HG03575 (cell line): Measurements from ENCODE around the gene TMEM9B.

Source experiments
- ATAC-seq: cut with Tn5 transposase; IDR thresholded peaks from one replicate; pipeline ENCODE4 v1.9.1; 2021; ENCODE audit not compliant: unreplicated experiment, insufficient number of reproducible peaks, low FRiP score; ENCODE audit errors: extremely low read depth

TMEM9B gene

DNA sequence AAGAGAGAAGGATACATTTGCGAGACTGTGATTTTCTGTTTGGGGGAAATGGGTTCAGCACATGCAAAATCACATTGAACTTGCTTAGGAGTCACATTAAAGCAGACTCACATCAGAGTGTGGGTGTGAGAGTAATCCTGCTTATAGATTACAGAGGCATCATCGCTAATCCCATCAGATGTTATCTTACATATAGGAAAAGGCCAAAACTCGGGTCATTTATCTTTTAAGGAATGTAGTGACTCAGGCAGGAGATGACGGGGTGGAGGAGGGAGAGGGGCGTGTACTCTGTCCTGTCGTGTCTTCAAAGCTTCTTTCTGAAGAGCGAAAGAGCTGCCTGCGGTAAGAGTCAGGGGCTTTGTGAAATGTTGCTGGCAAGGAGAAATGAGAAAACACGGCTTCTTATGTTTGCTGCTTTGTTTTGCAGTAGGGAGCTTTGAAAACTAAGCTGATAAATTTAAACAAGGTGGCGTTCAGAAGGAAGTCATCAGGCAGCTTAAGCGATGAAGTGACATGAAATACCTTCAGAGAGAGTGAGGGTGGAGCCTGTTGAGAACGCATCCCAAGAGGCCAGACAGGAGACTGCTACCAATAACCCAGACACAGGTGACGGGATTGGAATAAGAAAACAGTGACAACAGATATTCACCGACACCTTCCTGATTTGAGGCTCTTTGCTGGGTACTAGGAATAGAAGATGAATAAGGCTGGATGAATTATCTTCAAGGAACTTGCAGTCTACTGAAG is 29.3 kb downstream of the TMEM9B start:
- ATAC-seq, result no peak

DNA sequence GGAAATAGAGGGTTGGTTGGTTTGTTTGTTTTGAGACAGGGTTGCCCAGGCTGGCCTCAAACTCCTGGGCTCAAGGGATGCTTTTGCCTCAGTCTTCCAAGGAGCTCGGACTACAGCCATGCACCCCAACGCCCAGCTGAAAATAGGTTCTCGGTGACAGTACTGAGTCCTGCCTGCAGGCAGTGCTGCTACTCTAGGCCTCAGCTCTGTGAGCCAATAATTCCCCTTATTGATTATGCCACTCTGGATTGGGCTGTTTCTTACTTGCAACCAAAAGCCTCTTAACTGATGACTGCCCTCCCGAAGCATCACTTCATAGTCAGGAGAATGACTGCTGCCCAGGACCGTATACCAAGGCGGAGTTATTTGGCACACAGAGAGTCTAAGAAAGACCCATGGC is 30.3 kb downstream of the TMEM9B start:
- no peak for ATAC-seq

DNA sequence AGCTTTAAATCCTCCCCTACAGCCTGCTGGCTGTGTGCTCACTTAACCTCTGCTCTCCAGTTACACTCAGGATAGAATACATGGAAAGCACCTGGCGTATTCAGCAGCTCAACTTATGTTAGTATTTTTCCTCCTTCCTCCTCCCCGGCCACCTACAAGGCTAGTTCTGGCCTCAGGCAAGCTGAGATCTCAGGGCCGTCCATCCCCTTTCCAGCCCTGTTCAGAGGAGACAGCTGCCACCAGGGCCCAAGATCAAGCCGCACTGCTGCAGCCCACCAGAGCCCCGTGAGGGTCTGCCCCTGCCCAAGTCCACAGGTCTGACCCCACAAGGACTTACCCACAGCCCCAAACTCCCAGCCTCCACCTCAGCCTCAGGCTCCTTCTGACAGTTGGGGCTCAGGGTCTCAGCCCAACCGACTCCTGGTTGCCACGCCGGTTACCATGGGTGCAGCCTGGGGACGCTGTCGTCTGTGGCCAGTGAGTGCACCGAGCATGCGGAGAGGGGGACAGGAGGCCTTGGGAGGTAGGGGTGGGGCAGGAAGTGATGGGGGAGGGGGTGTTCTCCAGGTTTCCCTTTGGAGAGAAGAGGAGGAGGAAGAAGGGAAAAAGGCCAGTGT is 31.6 kb downstream of the TMEM9B start, which contains the start of gene C11orf16:
Gene C11orf16, minus strand, starts transcription at position 384 of the 617 bp plus-strand sequence. CDS start 639 bp downstream, outside the sequence.
- ATAC-seq, result no peak

DNA sequence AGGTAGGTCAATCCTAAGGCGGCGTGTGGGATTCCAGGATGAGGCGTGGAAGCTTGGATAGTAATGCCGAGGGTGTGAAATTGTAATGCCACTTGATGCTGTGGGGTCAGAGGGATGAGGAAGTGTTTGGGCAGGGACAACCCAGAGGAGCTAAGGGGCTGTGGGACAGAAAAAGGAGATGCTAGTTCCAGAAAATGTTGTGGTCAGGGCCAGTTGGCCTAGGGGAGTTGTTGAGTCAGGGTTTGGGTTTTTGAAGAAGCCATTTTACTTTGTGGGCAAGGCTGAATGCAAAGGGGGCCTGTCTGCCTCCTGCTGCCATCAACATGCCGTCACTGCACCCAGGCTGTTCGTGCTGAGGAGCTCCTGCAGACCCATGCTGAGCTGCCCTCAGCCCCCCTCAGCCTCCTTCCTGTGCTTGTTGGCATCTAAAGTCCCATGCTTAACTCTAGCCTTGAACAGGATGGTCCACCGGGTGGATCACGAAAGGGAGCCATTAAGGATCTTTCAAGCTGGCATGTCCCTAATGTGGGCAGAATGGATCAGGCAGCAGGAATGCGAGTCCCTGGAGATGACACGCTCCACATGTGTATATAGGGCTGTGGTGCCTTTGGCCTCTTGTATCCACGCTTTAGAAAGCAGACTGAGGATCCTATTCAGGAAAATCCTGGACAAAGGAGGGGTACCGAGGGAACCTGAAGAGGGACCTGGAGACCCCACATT is 33.6 kb downstream of the TMEM9B start:
- no peak for ATAC-seq

DNA sequence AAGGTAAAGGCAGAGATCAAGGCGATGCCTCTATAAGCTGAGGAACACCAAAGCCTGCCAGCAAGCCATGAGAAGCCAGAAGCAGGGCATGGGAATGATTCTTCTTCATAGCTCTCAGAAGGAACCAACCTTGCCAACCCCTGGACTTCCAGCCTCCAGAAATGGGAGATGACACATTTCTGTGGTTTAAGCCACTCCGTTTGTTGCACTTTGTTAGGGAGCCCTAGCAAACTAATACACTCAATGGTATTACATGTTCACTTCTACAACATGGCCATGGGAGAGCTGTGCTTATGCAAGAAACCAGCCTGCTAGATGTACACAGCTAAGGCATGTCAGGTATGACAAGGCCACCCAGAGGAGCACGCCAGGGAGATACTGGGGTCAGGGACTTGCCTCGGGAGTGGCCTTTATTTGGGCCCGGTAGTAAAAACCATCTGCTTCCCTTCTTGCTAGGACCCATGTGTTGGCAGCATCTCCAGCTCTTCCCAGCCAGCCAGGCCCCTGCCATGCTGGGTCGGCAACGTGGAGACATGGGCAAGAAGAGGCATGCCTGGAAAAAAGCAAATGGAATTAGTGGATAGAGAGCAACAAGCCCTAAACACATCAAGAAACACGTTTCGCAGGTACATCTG is 35.1 kb downstream of the TMEM9B start:
- ATAC-seq, result no peak

DNA sequence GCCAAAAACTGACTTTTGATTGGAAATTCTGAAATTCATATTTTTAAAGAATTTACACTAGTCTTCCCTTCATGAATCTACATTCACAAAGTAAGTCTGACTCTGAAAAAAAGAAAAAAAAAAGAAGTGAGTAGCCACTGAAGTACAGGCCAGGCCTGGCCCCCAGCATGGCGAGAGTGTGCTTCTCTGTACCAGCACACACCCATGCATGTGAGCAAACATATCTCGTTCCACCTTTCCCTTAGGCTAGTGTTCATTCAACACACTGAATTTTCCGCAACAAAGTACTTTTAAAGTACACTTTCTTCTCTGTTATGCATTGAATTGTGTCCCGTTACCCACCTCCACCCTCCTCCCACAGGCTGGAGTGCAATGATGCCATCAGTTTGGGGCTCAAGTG is 36.0 kb downstream of the TMEM9B start:
- ATAC-seq, result no peak

DNA sequence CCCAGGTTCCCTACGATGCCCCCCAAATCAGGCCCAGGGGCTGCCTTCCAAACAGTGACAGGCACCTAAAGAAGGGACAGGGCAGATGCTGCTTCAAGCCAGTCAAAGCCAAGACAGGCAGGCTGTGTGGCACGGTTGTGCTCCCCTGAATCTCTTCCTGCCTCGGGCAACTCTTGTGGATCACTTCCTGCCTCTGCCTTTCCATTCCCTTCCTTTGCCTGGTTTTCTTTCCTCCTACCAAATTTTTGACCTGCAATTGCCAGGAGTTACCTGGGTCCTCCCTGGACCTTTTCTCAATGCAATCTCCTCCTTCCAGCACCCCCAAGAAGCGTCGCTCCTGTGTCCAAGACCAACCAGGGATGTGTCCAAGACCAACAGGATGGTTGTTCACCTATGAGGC is 37.0 kb downstream of the TMEM9B start:
- ATAC-seq, result no peak

DNA sequence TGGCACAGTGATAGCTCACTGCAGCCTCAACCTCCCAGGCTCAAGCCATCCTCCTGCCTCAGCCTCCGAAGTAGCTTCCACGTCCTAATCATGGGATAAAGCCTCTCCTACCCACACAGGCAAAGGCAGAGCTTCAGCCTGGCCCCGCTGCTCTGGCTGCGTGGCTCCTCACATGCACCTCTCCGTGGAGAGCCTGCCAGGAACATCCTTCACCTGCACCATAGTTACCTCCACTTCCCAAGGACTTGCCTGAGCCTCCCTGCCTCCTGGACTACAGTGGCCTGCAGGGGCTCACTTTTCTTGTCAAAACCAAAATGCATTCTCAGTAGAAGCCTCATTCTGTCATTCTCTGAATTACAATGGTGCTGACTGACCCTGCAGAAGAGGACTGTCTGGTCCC is 38.0 kb downstream of the TMEM9B start:
- no peak for ATAC-seq

DNA sequence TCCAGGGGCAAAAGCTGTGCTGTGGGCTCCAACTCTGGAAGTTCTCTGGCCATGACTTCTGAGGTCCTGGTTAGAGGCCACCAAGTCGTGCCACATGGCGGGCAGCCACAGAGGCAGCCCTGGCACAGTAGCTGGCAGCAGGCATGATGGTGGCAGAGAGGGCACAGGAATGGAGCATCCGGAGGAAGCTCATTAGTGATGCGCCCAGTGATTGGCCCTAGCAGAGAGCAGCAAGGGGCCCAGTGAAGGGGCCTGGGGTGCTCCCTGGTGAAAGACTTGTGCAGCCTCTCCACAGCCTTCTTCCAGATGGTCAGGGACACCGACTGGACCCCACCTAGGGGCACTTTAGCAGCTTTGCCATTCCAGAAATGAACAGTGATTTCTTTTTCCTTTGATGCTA is 38.5 kb downstream of the TMEM9B start:
- no peak for ATAC-seq

DNA sequence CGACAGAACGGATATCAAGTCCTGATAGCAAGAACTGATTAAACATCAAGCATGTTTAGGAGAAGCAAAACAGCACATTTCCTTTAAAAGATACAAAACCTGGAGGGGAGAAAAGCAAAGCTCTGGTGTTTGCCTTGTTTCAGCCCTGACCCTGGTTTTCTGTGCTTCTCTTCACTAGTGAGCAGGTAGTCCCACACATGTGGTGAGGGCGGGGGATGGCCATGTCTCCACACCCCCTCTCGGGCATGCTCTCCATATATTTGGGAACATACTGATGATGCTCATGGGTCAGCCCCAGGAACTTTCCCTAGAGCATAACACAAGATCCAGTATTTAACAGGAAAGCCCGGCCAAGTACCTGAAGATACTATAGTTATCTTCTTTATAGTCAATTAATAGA is 41.6 kb downstream of the TMEM9B start:
- no peak for ATAC-seq

DNA sequence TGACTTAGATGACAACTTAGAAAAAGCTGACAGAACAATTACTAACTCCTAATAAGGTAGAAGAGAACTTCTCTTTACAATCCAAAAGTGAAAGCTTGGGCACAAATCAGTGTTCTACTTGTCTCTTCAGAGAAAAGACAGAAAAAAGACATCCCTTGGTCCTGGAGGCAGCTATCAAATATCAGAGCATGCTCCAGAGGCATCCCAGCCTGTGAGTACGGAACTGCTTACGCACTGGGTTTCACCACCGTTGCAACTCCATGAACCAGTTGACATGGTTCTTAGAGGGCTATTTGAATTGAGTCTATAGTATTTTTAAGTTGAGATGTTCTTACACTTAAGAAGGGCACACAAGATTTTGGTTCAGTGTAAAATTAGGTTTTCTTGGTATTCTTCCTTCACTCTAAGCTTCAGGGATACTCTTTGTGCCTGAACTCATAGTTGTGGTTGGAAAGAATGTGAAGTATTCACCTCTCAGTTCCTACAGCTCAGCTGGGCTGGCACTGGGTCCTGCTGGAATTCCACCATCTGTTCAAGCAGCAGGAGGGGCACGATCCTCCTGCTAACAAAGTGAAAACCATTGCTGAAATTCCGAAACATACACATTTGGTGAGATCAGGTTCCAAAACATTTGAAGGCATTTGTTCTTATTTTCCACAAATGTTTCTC is 47.0 kb downstream of the TMEM9B start:
- no peak for ATAC-seq

DNA sequence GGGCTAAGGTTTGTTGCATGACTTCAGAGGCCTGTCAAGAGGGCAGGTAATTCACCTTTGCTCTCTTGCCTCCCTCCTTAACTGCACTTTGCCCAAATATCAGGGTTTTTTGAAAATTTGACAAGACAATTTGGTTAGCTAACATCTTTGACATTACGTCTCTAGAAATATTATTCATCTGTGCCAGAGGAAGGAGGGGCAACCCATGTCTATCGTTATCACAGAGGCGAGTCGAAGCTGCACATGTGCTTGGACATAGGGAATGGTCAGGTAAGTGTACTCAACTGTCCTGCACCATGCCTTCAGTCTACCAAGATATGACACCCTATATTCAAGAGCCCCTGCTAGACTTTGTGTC is 49.6 kb downstream of the TMEM9B start:
- ATAC-seq, result no peak

DNA sequence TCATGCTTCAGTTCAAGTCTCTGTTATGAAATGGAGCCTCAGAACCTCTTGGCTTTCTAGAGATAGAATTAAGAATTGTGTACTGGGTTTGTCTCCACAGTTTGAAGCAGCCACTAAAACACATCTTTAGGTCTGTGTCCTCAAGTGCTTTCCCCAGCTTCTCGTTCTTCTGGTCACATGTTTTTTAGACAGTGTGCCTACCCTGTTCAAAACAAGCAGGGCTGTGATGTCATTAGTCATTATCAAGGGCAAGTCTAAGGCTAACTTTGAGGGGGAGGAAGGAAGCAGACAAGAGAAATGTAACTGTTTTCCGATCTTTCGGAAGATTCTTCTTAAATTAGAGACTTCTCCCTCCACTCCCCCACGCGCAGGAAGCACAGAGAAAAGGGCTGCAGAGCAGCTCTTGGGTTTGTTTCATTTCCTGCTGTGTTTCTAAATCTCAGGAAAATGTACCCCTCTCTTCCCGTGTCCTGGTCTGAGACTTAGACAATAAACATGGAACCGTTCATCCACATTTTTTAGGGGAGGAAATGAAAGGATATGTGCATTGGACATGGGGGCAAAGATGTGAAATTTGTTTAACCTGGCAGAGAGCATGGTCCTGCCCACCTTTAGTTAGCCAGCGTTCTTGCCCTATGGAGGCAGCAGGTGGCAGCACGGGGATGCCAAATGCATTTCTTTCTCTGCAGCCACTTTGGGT is 50.1 kb downstream of the TMEM9B start:
- no peak for ATAC-seq

DNA sequence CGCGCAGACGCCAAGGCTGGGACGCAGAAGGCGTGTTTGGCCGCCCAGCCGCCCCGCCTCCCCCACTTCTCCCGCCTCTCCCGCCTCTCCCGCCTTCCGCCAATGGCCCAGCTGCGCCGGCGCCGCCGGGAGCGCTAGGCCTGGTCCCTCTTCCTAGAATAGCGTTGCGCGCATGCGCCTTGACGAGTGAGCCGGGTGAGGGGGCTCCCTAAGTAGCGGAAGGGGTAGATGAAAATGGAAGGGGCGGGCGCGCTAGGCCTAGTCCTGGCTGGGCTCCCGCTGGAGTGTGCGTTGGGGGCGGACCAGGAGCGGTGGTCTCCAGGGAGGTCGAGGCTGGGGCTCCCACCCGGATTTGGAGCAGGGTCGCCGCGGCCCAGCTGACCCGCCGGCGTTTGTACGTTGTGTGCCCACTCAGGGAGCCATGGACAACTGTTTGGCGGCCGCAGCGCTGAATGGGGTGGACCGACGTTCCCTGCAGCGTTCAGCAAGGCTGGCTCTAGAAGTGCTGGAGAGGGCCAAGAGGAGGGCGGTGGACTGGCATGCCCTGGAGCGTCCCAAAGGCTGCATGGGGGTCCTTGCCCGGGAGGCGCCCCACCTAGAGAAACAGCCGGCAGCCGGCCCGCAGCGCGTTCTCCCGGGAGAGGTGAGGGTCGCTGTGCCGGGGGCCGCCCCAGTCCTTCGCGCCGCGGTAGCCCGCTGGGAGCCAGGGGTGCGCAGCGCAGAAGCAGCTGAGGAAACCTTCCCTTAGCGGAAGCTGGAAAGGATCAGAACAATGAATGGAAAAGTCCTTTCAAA is 53.0 kb downstream of the TMEM9B start, which contains the start of gene AKIP1:
Gene AKIP1, plus strand, starts transcription at position 161 of the 795 bp plus-strand sequence. Its CDS starts 261 bp downstream, at position 422.
- no peak for ATAC-seq

DNA sequence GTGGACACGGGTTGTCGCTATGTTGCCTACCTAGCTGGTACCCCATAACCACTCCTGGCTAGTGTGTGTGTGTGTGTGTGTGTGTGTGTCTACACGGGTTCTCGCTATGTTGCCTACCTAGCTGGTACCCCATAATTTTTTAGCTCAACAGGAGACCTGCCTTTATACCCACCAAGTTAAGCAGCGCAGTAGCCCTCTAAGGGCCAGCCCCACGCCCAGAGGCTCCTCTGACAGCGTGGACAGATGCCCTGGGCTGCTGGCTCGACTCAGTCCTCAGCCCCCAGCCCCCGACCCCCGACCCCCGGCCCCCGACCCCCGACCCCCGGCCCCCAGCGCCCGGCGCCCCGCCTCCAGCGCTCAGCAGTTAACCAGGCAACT is 53.6 kb downstream of the TMEM9B start:
- no peak for ATAC-seq

DNA sequence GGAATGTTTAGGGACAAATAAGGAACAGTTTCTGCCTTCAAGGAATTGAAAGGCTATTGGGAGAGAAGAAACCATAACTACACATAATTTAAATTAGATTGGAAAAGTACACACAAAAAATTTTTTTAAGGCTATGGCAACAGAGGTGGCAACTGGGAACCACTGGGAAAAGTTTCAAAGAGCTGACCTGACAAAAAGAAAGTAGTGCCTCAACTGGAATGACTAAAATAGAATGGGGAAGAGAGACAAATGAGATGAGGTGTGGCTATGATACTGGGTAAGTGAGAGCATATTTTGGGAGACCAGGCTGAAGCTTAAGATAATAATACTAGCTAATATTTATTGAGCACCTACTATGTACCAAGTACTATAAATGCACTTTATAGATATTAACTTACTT is 56.1 kb downstream of the TMEM9B start:
- no peak for ATAC-seq

DNA sequence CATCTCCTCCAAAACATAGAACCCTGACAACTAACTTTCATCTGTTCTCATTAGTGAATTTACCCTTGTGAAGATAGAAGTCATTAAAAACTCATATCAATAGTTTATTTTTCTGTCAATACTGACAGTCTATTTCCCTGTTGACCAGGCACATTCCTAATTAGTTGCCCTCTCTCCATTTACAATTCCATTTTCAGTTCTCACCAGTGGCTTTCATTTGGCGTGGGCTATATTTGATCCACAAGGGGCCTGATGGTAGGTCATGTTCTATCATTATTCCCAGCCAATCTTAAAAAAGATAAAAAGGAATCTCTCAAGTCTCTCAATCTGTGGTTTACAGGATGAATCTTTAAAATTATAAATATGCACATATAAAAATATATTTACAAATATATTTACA is 57.1 kb downstream of the TMEM9B start:
- no peak for ATAC-seq
